ENCODE data around the gene THAP8.

Gene THAP8

DNA sequence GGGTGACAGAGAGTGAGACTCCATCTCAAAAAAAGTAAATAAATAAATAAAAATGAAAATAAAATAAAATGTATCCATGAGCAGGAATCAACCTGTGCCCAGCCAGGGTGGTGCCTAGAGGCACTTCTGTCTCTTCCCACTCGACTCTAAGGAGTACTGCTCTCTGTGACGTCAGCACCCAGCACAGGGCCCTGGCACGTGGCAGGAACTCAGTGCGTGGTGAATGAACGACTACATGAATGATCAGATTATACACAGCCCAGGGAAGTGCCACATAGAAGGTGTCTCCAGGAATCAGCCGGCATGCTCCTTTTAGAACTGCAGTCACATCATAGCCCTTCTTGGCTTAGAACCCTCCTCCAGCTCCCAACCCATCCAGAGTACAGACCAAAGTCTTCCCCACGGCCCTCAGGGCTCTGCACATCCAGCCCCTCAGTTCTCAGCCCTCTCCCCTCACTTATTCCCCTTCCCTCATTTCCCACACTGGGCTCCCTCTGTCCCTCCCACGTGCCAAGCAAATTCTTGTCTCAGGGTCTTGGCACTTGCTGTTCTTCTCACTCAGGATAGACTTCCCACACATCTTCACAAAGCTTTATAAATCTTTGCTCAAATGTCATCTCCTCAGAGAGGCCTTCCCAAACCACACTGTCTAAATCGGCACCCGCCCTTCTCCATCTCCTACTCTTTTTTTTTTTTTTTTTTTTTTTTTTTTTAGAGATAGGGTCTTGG lies 25.6 kb downstream of the THAP8 start:
- DNase-seq = no peak

DNA sequence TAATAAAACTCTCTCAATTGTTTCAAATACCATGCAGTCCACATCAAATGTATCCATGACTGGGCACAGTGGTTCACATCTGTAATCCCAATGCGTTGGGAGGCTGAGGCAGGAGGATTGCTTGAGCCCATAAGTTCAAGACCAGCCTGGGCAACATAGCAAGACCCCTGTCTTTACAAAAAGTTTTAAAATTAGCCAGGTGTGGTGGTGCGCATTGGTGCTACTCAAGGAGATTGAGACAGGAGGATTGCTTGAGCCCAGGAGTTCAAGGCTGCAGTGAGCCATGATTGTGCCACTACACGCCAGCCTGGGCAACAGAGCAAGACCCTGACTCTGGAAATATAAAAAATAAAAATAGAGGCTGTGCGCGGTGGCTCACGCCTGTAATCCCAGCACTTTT lies 26.4 kb downstream of the THAP8 start:
- DNase-seq = no peak

GRCh38 chr19:36026091-36026876 lies 27.8 kb downstream of the THAP8 start:
- DNase-seq = no peak

- no peak for DNase-seq
Measured at GRCh38 chr19:36025541-36025940, 28.5 kb downstream of the THAP8 start.

DNA sequence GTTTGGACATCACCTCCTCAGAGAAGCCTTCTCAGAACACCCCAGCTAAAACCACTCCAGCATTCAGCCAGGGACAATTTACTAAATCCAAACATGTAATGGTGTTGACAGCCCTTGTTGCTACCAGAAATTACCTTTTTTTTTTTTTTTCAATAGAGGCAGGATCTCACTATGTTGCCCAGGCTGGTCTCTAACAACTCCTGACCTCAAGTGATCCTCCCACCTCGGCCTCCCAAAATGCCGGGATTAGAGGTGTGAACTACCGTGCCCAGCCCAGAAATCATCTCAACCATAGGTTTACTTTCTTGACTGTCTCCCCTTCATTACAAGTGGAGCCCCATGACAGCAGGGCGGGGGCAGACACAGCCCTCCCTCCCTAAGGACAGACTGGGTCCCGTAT lies 30.7 kb downstream of the THAP8 start:
- DNase-seq = no peak

GRCh38 chr19:36019061-36019670 lies 34.9 kb downstream of the THAP8 start:
- DNase-seq = no peak

DNA sequence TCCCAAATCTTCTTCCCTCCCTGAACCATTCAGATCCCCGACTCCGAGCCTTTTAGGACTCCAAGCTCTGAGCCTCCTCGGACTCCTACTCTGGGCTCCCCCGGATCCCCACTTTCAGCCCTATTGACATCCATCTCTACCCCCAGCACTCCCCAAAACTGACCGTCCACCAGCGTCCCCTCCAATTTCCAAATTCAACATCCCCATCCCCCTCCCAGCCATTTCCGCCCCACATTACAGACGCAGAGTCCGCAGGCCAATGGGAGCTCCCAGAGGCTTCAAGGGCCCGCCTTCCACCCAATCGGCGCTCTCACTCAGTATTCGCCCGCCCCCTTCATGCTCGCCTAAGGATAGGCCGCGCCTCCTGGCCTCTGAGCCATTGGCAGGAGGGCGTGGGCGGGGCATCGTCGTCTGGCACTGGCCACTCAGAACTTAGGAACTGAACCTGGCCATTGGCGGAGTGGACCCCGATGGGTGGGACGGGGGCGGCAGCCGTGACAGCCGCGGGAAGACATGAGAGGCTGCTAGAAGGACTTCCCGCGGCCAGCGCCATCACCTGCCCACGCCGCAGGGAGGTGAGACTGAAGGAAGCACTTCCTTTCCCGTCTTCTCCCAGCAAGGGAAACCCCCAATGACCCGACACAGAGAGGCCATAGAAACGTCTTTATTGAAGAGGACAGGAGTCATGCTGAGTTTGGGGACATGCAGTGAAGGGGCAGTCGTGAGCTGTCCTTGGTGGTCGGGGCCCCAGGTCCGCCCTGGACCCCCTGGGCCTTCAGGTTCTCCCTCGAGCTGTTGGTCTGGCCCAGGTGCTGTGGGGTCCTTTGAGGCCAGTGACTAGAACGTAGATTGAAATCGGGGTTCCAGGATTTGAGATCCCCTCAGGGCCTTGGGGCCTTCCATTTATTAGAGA lies 39.8 kb downstream of the THAP8 start, which contains the start of gene ALKBH6:
Gene ALKBH6, minus strand, starts transcription at position 202 of the 913 bp plus-strand sequence. CDS start 816 bp downstream, outside the sequence.
- peak; percentile 96 for DNase-seq

- no peak for DNase-seq
Measured at GRCh38 chr19:36013280-36014011, 40.6 kb downstream of the THAP8 start.

DNA sequence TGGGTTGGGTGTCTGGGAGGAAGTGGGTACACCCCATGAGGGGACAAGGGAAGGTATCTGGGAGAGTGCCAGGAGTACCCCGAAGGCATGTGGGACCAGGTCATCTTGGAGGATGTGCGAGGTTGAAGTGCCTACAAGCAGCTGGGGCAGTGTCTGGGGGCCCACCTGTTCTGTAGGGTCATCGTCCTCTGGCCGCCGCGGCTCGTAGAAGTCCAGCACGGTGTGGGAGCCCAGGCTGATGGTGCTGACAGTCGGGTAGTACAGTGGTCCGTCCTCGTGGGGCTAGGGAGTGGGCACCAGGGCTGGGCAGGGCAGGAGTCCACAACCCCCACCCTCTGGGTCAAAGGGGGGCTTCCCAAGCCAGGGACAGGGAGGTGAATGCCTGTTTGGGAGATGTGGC lies 43.7 kb downstream of the THAP8 start:
- DNase-seq = no peak

- DNase-seq = no peak
Measured at GRCh38 chr19:36009633-36010379, 44.3 kb downstream of the THAP8 start.

GRCh38 chr19:36009220-36009619 lies 44.9 kb downstream of the THAP8 start:
- DNase-seq = peak; percentile 3

- peak; percentile 32 for DNase-seq
Measured at GRCh38 chr19:36008336-36008978, 45.6 kb downstream of the THAP8 start, which contains the start of gene SYNE4. Gene SYNE4, minus strand, starts transcription at chr19:36008813. Its CDS starts 132 bp downstream, at chr19:36008681.

- DNase-seq = no peak
Measured at GRCh38 chr19:36006955-36007354, 47.1 kb downstream of the THAP8 start.

- DNase-seq = no peak
Measured at GRCh38 chr19:36003284-36003683, 50.8 kb downstream of the THAP8 start.

GRCh38 chr19:36001605-36002004 lies 52.5 kb downstream of the THAP8 start:
- DNase-seq = no peak

GRCh38 chr19:35996777-35997176 lies 57.3 kb downstream of the THAP8 start:
- no peak for DNase-seq

DNA sequence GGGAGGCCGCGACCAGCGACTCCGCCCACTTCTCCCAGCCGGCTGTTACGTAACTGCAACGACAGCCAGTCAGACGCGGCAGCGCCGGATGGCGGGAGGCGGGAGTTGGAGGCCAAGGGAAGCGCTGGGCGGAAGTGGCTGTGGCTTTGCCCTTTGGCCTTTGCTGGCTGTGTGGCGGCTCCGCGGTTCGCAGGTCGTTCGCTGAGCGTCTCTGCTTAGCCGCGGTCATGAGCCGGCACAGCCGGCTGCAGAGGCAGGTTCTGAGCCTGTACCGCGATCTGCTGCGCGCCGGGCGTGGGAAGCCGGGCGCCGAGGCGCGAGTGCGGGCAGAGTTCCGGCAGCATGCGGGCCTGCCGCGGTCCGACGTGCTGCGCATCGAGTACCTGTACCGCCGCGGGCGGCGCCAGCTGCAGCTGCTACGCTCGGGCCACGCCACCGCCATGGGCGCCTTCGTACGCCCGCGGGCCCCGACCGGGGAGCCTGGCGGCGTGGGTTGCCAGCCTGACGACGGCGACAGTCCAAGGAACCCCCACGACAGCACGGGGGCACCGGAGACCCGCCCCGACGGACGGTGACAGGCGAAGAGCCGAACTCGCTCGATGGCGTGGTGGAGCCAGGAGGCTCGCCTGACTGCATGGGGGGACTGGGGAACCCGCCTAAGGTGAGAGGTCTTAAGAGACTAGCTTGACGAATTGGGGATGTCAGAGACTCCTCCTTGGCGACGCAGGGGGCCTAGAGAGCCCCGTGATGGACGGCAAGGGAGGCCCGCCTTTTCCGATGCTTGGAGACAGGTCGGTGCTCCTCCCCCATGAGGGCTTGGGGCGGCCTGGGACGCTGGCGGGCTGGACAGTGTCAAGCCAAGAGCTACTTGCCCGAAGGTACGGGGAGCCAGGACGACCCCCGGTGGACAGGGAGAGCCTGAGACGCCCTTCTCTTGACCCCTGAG lies 58.8 kb downstream of the THAP8 start, which contains the start of gene SDHAF1:
Gene SDHAF1, plus strand, starts transcription at position 141 of the 946 bp plus-strand sequence. Its CDS starts 87 bp downstream, at position 228.
- DNase-seq = peak; percentile 83

GRCh38 chr19:35993923-35994598 lies 60.0 kb downstream of the THAP8 start:
- no peak for DNase-seq
